HFFc6 (cell line): ENCODE data around the gene GCNT3. TPM values are rescaled to one million over a fixed set of nuclear protein-coding genes. Genes with fewer than 3 reads are reported as not detected.

Source experiments
- DNase-seq: peaks from one replicate; pipeline ENCODE4 v3.0.0-alpha.2; 2018
- H3K27ac Mint-ChIP-seq: 2 replicates; pipeline ENCODE4 v1.8.0; 2020; ENCODE audit warnings: mild to moderate bottlenecking, mixed read lengths
- H3K27me3 Mint-ChIP-seq: 2 replicates; pipeline ENCODE4 v1.8.0; 2021; ENCODE audit warnings: mild to moderate bottlenecking, moderate library complexity, mixed read lengths; ENCODE audit not compliant: insufficient read depth
- H3K36me3 Mint-ChIP-seq: 2 replicates; pipeline ENCODE4 v1.8.0; 2021; ENCODE audit warnings: low read depth, mixed read lengths
- H3K4me1 Mint-ChIP-seq: 2 replicates; pipeline ENCODE4 v1.8.0; 2020; ENCODE audit warnings: low read depth, mixed read lengths
- H3K4me3 Mint-ChIP-seq: 2 replicates; pipeline ENCODE4 v1.8.0; 2020; ENCODE audit warnings: mild to moderate bottlenecking, moderate library complexity, mixed read lengths
- H3K9me3 Mint-ChIP-seq: 2 replicates; pipeline ENCODE4 v1.8.0; 2020; ENCODE audit warnings: mild to moderate bottlenecking, mixed read lengths
- total RNA-seq, 6 experiments: library from RNA; stranded (reverse); fragmentation: NEBNext Ultra II Directional; extraction: Animal tissue kit (Norgen Biotek cat#: 25700); gene quantifications; 2 replicates in 1 of 6; 3 replicates in 5 of 6; pipeline ENCODE4 v1.2.3, GENCODE V29; 2021
- TF ChIP-seq, protein P1 (sequence below): fragments of 200-600 bp; sonication (generic); IDR thresholded peaks from 2 replicates; pipeline ENCODE4 v1.5.0; 2021; ENCODE audit warnings: antibody characterized with exemption, mild to moderate bottlenecking

The GCNT3 gene
- total RNA-seq, 6 experiments from 2014 or later, result not detected

DNA sequence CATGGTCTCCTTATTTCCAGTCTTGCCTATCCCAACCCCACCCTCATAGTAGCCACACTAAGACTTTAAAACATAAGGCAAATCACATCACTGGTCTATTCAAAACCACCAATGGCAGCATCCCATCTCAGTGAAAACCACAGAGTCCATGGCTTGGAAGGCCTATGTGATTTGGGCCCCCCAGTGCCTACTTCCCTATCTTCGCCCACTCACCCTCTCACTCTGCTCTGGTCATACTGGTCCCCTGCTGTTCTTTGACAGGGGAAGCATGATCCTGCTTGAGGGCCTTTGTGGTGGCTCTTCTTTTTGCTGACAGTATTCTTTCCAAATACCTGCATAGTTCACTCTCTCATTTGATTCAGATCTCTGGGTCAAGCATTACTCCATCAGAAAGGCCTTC is 42.5 kb downstream of the GCNT3 start:
- H3K4me3 Mint-ChIP-seq, result no peak overlapping the region
- H3K27ac Mint-ChIP-seq, result no peak overlapping the region
- no peaks in the 10 kb centered on the region for H3K9me3 Mint-ChIP-seq
- H3K4me1 Mint-ChIP-seq, result peaks cover 20% of the 10 kb centered on the region
- TF ChIP-seq, protein P1, sequence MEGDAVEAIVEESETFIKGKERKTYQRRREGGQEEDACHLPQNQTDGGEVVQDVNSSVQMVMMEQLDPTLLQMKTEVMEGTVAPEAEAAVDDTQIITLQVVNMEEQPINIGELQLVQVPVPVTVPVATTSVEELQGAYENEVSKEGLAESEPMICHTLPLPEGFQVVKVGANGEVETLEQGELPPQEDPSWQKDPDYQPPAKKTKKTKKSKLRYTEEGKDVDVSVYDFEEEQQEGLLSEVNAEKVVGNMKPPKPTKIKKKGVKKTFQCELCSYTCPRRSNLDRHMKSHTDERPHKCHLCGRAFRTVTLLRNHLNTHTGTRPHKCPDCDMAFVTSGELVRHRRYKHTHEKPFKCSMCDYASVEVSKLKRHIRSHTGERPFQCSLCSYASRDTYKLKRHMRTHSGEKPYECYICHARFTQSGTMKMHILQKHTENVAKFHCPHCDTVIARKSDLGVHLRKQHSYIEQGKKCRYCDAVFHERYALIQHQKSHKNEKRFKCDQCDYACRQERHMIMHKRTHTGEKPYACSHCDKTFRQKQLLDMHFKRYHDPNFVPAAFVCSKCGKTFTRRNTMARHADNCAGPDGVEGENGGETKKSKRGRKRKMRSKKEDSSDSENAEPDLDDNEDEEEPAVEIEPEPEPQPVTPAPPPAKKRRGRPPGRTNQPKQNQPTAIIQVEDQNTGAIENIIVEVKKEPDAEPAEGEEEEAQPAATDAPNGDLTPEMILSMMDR, result no peak
- peaks cover 14% of the 10 kb centered on the region for H3K36me3 Mint-ChIP-seq
- no peaks in the 10 kb centered on the region for H3K27me3 Mint-ChIP-seq
- no peak for DNase-seq

DNA sequence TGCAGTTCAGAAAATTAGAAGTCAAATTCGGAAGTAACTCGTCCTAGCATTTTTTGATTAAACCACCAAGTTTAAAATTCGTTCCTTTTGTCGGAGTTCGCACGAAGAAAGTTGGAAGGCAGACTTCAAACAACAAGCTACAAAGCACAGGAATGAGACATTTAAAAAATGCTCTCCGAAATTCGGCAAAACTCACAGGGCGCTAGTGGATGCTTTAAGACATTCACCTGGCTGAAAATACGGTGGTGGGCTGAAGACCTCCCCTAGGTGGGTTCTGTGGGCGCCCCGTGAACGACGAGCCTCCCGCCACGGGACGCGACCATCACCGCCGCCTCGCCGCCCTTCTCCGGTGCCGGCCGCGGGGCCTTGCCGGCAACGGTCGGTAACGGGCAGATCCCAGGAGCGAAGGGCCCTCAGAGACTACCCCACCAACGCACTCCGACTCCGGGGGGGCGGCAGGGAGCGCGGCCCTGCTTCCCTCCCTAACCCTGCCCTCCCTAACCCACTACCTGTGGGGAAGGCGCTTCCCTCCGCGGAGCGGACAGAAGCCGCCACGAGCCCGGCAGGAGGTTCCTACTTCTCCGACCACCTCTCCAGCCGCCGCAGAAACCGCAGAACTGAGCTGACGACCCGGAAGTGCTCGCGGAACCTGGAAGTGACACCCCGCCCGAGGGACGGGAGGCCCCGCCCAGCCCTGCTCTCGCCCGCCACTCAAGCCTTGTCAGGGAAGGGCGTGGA is 45.5 kb downstream of the GCNT3 start, which contains the start of gene GTF2A2:
Gene GTF2A2 (minus strand): TSS at position 619 of the 738 bp plus-strand sequence. CDS start 5,238 bp downstream, outside the sequence.
- no peaks in the 10 kb centered on the region for H3K9me3 Mint-ChIP-seq
- peak; percentile 89 for DNase-seq
- H3K4me1 Mint-ChIP-seq, result no peaks in the 10 kb centered on the region; the same call in 1 of the 2 replicates
- TF ChIP-seq, protein P1, result no peak
- peak within 1 kb of the TSS; percentile 76 for H3K27ac Mint-ChIP-seq
- H3K36me3 Mint-ChIP-seq, result peaks cover 4% of the 10 kb centered on the region
- no peaks in the 10 kb centered on the region for H3K27me3 Mint-ChIP-seq
- H3K4me3 Mint-ChIP-seq, result no peak within 1 kb of the TSS

DNA sequence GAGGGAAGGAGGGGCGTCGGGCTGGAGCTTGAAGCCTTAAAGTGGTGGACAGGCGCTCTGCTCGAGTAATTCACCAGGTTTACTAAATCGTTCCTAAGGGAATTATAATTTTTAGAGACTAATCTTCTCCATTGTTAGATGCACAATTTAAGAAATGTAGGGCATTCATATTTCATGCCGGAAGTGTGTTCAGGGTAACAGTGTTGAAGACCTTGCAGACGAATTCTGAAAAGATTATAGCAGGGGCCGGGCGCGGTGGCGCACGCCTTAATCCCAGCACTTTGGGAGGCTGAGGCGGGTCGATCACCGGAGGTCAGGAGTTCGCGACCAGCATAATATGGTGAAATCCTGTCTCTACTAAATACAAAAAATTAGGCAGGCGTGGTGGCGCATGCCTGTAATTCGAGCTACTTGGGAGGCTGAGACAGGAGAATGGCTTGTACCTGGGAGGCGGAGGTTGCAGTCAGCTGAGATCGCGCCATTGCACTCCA is 46.1 kb downstream of the GCNT3 start:
- H3K36me3 Mint-ChIP-seq, result peaks cover 4% of the 10 kb centered on the region
- no peak overlapping the region for H3K4me3 Mint-ChIP-seq
- DNase-seq, result no peak
- no peaks in the 10 kb centered on the region for H3K27me3 Mint-ChIP-seq
- TF ChIP-seq, protein P1, result no peak
- no peaks in the 10 kb centered on the region; the same call in 1 of the 2 replicates for H3K4me1 Mint-ChIP-seq
- peak overlapping the region; percentile 76 for H3K27ac Mint-ChIP-seq
- no peaks in the 10 kb centered on the region for H3K9me3 Mint-ChIP-seq

DNA sequence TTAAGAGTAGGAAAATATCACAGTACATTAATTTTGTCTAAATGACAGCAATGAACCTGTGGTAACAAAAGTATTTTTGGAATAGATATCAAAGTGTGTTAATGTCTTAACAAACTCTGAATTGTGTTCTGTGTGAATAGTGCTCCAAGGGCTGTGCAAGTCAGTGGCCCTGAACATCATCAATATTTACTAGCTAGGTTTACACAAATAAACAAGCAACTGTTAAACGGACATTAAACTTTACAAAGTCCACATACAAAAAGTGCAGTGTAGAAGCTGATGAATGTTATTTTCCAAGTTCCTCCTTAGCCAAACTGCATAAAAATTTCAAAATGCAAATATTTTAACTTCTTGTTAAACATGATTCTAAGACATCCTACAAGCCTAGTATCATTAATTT is 47.8 kb downstream of the GCNT3 start:
- Mint-ChIP-seq H3K9me3 (no peaks in the 10 kb centered on the region), H3K4me1 (no peaks in the 10 kb centered on the region), H3K36me3 (peaks cover 4% of the 10 kb centered on the region; the same call in 1 of the 2 replicates), H3K4me3 (no peak overlapping the region), H3K27ac (no peak overlapping the region), H3K27me3 (no peaks in the 10 kb centered on the region)
- DNase-seq, result no peak
- TF ChIP-seq, protein P1, result no peak

DNA sequence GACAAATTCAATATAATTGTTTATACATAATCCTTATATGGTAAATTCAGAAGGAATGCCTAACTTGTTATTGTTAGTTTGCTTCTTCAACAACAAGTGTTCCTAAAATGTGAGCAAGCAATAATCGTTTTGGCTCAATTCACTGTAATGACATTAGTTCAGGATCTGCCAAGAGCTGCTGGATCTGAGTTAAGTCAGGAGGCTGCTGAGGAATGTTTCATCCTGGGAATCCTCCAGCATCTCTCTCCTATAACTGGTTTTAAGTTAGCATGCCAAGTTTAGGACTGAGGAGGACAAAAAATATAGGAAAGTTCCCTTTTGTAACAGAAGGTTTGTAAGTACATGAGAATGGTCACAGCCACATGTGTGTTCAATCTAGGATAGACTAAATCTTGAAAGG is 50.7 kb downstream of the GCNT3 start:
- no peaks in the 10 kb centered on the region for H3K4me1 Mint-ChIP-seq
- no peak overlapping the region for H3K4me3 Mint-ChIP-seq
- H3K27me3 Mint-ChIP-seq, result no peaks in the 10 kb centered on the region
- H3K27ac Mint-ChIP-seq, result peak overlapping the region; percentile 7; the same call in 1 of the 2 replicates
- TF ChIP-seq, protein P1, result no peak
- peaks cover 8% of the 10 kb centered on the region for H3K36me3 Mint-ChIP-seq
- no peaks in the 10 kb centered on the region for H3K9me3 Mint-ChIP-seq
- DNase-seq, result peak; percentile 4
